GM12878 (cell line): ENCODE data around the gene UBXN6. TPM values are rescaled to one million over a fixed set of nuclear protein-coding genes. Genes with fewer than 3 reads are reported as not detected.

ENCODE experiments used
- ATAC-seq: fragments of 200-7000 bp; cut with Tn5 transposase; 3 replicates; pipeline ENCODE4 v1.9.1; 2020; ENCODE audit warnings: mild to moderate bottlenecking, moderate library complexity
- BruUV-seq: library from RNA; stranded (reverse); fragments of 400-500 nt; replicated peaks from 2 replicates; lab custom pipeline; 2021; lab: Mats Ljungman, UMichigan
- CTCF ChIA-PET: fragments of 300-600 bp; sonication (Branson Sonifier 250); formaldehyde crosslinking; extraction: SDS; loops from one replicate; lab custom pipeline; 2021; ENCODE audit warnings: inconsistent platforms; lab: Yijun Ruan, JAX
- POLR2A ChIA-PET: fragments of 350-600 bp; formaldehyde crosslinking; extraction: SDS; loops from one replicate; lab custom pipeline; 2021; ENCODE audit warnings: inconsistent platforms; lab: Charles Lee
- RAD21 ChIA-PET: fragments of 300-600 bp; sonication (Branson Sonifier 250); formaldehyde crosslinking; loops from one replicate; lab custom pipeline; 2023; ENCODE audit warnings: antibody characterized with exemption; ENCODE audit not compliant: unreplicated experiment; lab: Charles Lee
- SMC1A ChIA-PET: fragments of 300-600 bp; sonication (Branson Sonifier 250); formaldehyde crosslinking; loops from one replicate; lab custom pipeline; 2023; ENCODE audit not compliant: unreplicated experiment, uncharacterized antibody; lab: Charles Lee
- DNase-seq: peaks from one replicate; pipeline ENCODE4 v3.0.0-alpha.2; 2011; ENCODE audit warnings: low read depth, low spot score
- FAIRE-seq: peaks from 3 replicates; lab custom pipeline; 2011; peaks lifted over from hg19 to GRCh38; lab: Jason Lieb, UNC
- H2AFZ ChIP-seq: 2 replicates; pipeline ENCODE4 v1.6.0; 2011; ENCODE audit warnings: low read depth, low read length, control low read depth; ENCODE audit not compliant: control insufficient read depth
- H3K27ac ChIP-seq: 2 replicates; pipeline ENCODE4 v1.5.1; 2011; ENCODE audit warnings: control low read depth; ENCODE audit not compliant: control insufficient read depth, insufficient read depth
- H3K27me3 ChIP-seq, 2 experiments: replicated peaks in 1 of 2; 2 replicates each; pipeline versions ENCODE4 v1.6.0 to v1.6.1; 2011; ENCODE audit warnings: low read length in 1 of 2; ENCODE audit not compliant: control insufficient read depth in 2 of 2, insufficient read depth in 2 of 2
- H3K36me3 ChIP-seq, 2 experiments: 2 replicates each; pipeline ENCODE4 v1.5.1; 2011; ENCODE audit warnings: low read length in 1 of 2; ENCODE audit not compliant: control insufficient read depth in 2 of 2, insufficient read depth in 2 of 2
- H3K4me1 ChIP-seq: 2 replicates; pipeline ENCODE4 v1.6.1; 2011; ENCODE audit warnings: mild to moderate bottlenecking, low read length, moderate library complexity, mixed read lengths; ENCODE audit not compliant: control insufficient read depth, insufficient read depth
- H3K4me2 ChIP-seq: 2 replicates; pipeline ENCODE4 v1.6.0; 2011; ENCODE audit warnings: control low read depth; ENCODE audit not compliant: control insufficient read depth, insufficient read depth
- H3K4me3 ChIP-seq: fragments of 200-600 bp; sonication (generic); 2 replicates; pipeline ENCODE4 v1.5.1; 2016
- H3K79me2 ChIP-seq: 2 replicates; pipeline ENCODE4 v1.6.0; 2011; ENCODE audit warnings: low read length; ENCODE audit not compliant: control insufficient read depth, insufficient read depth
- H3K9ac ChIP-seq: 2 replicates; pipeline ENCODE4 v1.8.0; 2011; ENCODE audit warnings: low read length, control low read depth, mixed read lengths; ENCODE audit not compliant: control insufficient read depth, insufficient read depth
- H3K9me3 ChIP-seq: replicated peaks from 3 replicates; pipeline ENCODE4 v1.5.1; 2011; ENCODE audit warnings: mild to moderate bottlenecking, low read length; ENCODE audit not compliant: control insufficient read depth, insufficient read depth
- H4K20me1 ChIP-seq: 2 replicates; pipeline ENCODE4 v1.6.0; 2011; ENCODE audit not compliant: control insufficient read depth, insufficient read depth
- BCL3 ChIP-seq: IDR thresholded peaks from 2 replicates; pipeline ENCODE4 v1.6.1; 2011; ENCODE audit warnings: borderline replicate concordance, low read depth, mild to moderate bottlenecking, moderate library complexity, low read length; ENCODE audit not compliant: insufficient read depth, poor library complexity, severe bottlenecking
- HDGF ChIP-seq: fragments of 450-650 bp; IDR thresholded peaks from 2 replicates; pipeline ENCODE4 v1.6.1; 2016; ENCODE audit warnings: antibody characterized with exemption
- MEF2A ChIP-seq: IDR thresholded peaks from 2 replicates; pipeline ENCODE4 v1.6.1; 2011; ENCODE audit warnings: low read depth, mild to moderate bottlenecking, low read length, moderate library complexity; ENCODE audit not compliant: insufficient read depth
- SREBF2 ChIP-seq: IDR thresholded peaks from 2 replicates; pipeline ENCODE4 v1.6.1; 2012; ENCODE audit warnings: mild to moderate bottlenecking, low read length
- TCF3 ChIP-seq: IDR thresholded peaks from 2 replicates; pipeline ENCODE4 v1.6.1; 2012; ENCODE audit warnings: low read depth, mild to moderate bottlenecking, low read length, borderline replicate concordance; ENCODE audit not compliant: insufficient read depth
- YY1 ChIP-seq: IDR thresholded peaks from 2 replicates; pipeline ENCODE4 v1.6.1; 2011; ENCODE audit warnings: low read depth, mild to moderate bottlenecking, low read length
- ZNF217 ChIP-seq: fragments of 450-650 bp; IDR thresholded peaks from 2 replicates; pipeline ENCODE4 v1.6.1; 2017; ENCODE audit warnings: antibody characterized with exemption, mild to moderate bottlenecking
- WGBS: methylation state at CpG from one replicate; pipeline ENCODE4 v1.1.6; 2016; ENCODE audit warnings: low lambda C conversion rate; ENCODE audit not compliant: insufficient replicate concordance, insufficient coverage; ENCODE audit errors: missing lambda C conversion rate; 5-methylcytosine and 5-hydroxymethylcytosine counted together
- in situ Hi-C: fragments of 300-500 bp; cut with MboI; formaldehyde crosslinking; loops from 9 replicates; pipeline ENCODE4 v1.14.3; 2018; ENCODE audit warnings: mixed read lengths
- intact Hi-C: fragments of 100-400 bp; cut with micrococcal nuclease; formaldehyde crosslinking; loops from one replicate; pipeline ENCODE4 v1.14.2; 2022; ENCODE audit not compliant: unreplicated experiment
- polyA plus RNA-seq, 11 experiments: library from polyadenylated mRNA; depleted of rRNA in 4 of 11; unstranded in 6 of 11; stranded (reverse) in 5 of 11; fragments of >200 nt; fragmentation: Nextera tagmentation in 4 of 11; fragmentation: Illumina TruSeq in 1 of 11; extraction: Ambion mirVana in 4 of 11; extraction: Trizol in 1 of 11; gene quantifications; 1 replicate in 1 of 11; 2 replicates in 10 of 11; pipeline versions ENCODE4 v1.2.1 to v1.2.3, GENCODE V29; 2011 to 2016; ENCODE audit warnings: inconsistent platforms in 2 of 11, missing spikeins in 2 of 11, low read depth in 1 of 11
- total RNA-seq, 4 experiments: library from RNA; depleted of rRNA in 3 of 4; stranded (reverse); fragments of >200 nt in 3 of 4; fragmentation: Illumina TruSeq in 1 of 4; extraction: Trizol in 1 of 4; gene quantifications; 2 replicates each; pipeline versions ENCODE4 v1.2.1 to v1.2.3, GENCODE V29; 2013 to 2021

Gene UBXN6
- total and polyA plus RNA-seq, 10 of the 15 experiments (the other 5 are each of a cell fraction or from before 2014, with no cell fraction given), result 0.47 to 50.8 (median 13.0) TPM

GRCh38 chr19:4503825-4504170, 46.2 kb upstream of the UBXN6 start:
- Histone ChIP-seq H3K79me2 (no peaks in the 10 kb centered on the region), H4K20me1 (no peaks in the 10 kb centered on the region), H3K4me1 (no peaks in the 10 kb centered on the region), H3K9me3 (no peaks in the 10 kb centered on the region), H3K36me3 (no peaks in the 10 kb centered on the region; a peak in 1 of 4 replicates), H3K4me3 (no peak overlapping the region), H3K9ac (no peak overlapping the region), H2AFZ (no peak overlapping the region), H3K27ac (no peak overlapping the region), H3K4me2 (no peak overlapping the region), H3K27me3 (no peaks in the 10 kb centered on the region)
- DNase-seq (no peak), FAIRE-seq (no peak), ATAC-seq (no peak)
- intact Hi-C loops (no loop called here), in situ Hi-C loops (no loop called here)
- BruUV-seq, result no TSS peak
- SMC1A ChIA-PET, result no interaction called here
- no peak for TF ChIP-seq ZNF217
- no peak for TF ChIP-seq YY1
- TF ChIP-seq BCL3, result no peak
- TF ChIP-seq SREBF2, result no peak
- no peak for TF ChIP-seq HDGF
- TF ChIP-seq TCF3, result no peak
- TF ChIP-seq MEF2A, result no peak
- 93% methylated on average over 10 of the region's 10 CpGs for WGBS
- RAD21 ChIA-PET, result no interaction called here
- CTCF ChIA-PET, result no interaction called here
- POLR2A ChIA-PET, result no interaction called here
